ENCODE measurements around the gene CD1B. TPM values are rescaled to one million over a fixed set of nuclear protein-coding genes. Genes with fewer than 3 reads are reported as not detected.
"Not testable (repeated sequence)": the region's sequence is repeated elsewhere in the genome, so short reads cannot be mapped to it uniquely, and the experiment has no call there.

CD1B gene
- total and polyA plus RNA-seq, 3 experiments from 2014 or later, result not detected

- Histone ChIP-seq H3K4me1 (ENCODE audit: insufficient read depth, low read length) (no peaks in the 10 kb centered on the region), H3K9me3 (ENCODE audit: low read length) (no peaks in the 10 kb centered on the region), H3K27ac (ENCODE audit: low read depth, low read length) (no peak overlapping the region), H3K36me3 (ENCODE audit: insufficient read depth, low read length) (no peaks in the 10 kb centered on the region), H3K27me3 (ENCODE audit: insufficient read depth, low read length, poor library complexity, severe bottlenecking) (no peaks in the 10 kb centered on the region), H3K4me3 (ENCODE audit: low read length) (no peak overlapping the region)
- H3K4me3 Mint-ChIP-seq, result no peak overlapping the region
- no peaks in the 10 kb centered on the region for H3K4me1 Mint-ChIP-seq
- DNase-seq, result no peak
- H3K36me3 Mint-ChIP-seq, result no peaks in the 10 kb centered on the region
- peaks cover 17 to 48% of the 10 kb centered on the region in 2 donors for H3K27me3 Mint-ChIP-seq
- ChIA-PET CTCF (no interaction called here), POLR2A (no interaction called here)
- no peaks in the 10 kb centered on the region for H3K9me3 Mint-ChIP-seq
- H3K27ac Mint-ChIP-seq, result no peak overlapping the region
Measured at GRCh38 chr1:158356616-158357015, 25.3 kb upstream of the CD1B start.

GRCh38 chr1:158355773-158356285 is 24.5 kb upstream of the CD1B start:
- H3K27ac ChIP-seq (ENCODE audit: low read depth, low read length), result no peak overlapping the region
- H3K4me1 Mint-ChIP-seq, result no peaks in the 10 kb centered on the region
- no peaks in the 10 kb centered on the region for H3K36me3 Mint-ChIP-seq
- no peaks in the 10 kb centered on the region for H3K4me1 ChIP-seq (ENCODE audit: insufficient read depth, low read length)
- no peaks in the 10 kb centered on the region for H3K9me3 Mint-ChIP-seq
- H3K36me3 ChIP-seq (ENCODE audit: insufficient read depth, low read length), result no peaks in the 10 kb centered on the region
- peaks cover 17 to 48% of the 10 kb centered on the region in 2 donors for H3K27me3 Mint-ChIP-seq
- no peak overlapping the region for H3K4me3 Mint-ChIP-seq
- H3K27ac Mint-ChIP-seq, result no peak overlapping the region
- no peaks in the 10 kb centered on the region for H3K27me3 ChIP-seq (ENCODE audit: insufficient read depth, low read length, poor library complexity, severe bottlenecking)
- ChIA-PET POLR2A (no interaction called here), CTCF (no interaction called here)
- H3K4me3 ChIP-seq (ENCODE audit: low read length), result no peak overlapping the region
- DNase-seq, result no peak
- H3K9me3 ChIP-seq (ENCODE audit: low read length), result no peaks in the 10 kb centered on the region

GRCh38 chr1:158354255-158354654 is 22.9 kb upstream of the CD1B start:
- Histone ChIP-seq H3K27me3 (ENCODE audit: insufficient read depth, low read length, poor library complexity, severe bottlenecking) (no peaks in the 10 kb centered on the region), H3K4me1 (ENCODE audit: insufficient read depth, low read length) (no peaks in the 10 kb centered on the region), H3K36me3 (ENCODE audit: insufficient read depth, low read length) (no peaks in the 10 kb centered on the region), H3K4me3 (ENCODE audit: low read length) (no peak overlapping the region), H3K9me3 (ENCODE audit: low read length) (no peaks in the 10 kb centered on the region), H3K27ac (ENCODE audit: low read depth, low read length) (no peak overlapping the region)
- peaks cover 17 to 48% of the 10 kb centered on the region in 2 donors for H3K27me3 Mint-ChIP-seq
- no peak overlapping the region for H3K4me3 Mint-ChIP-seq
- POLR2A ChIA-PET, result no interaction called here
- H3K9me3 Mint-ChIP-seq, result no peaks in the 10 kb centered on the region
- H3K36me3 Mint-ChIP-seq, result no peaks in the 10 kb centered on the region
- DNase-seq, result no peak
- CTCF ChIA-PET, result no interaction called here
- H3K4me1 Mint-ChIP-seq, result no peaks in the 10 kb centered on the region
- H3K27ac Mint-ChIP-seq, result no peak overlapping the region

GRCh38 chr1:158353303-158354075 is 22.2 kb upstream of the CD1B start, which contains the start of gene CD1E:
Gene CD1E, plus strand, starts transcription at chr1:158353894. Its CDS starts 95 bp downstream, at chr1:158353989.
- peak within 1 kb of the TSS in 1 of 7 donors; percentile 14 for H3K4me3 Mint-ChIP-seq
- POLR2A ChIA-PET, result no interaction called here
- no peaks in the 10 kb centered on the region for H3K9me3 Mint-ChIP-seq

GRCh38 chr1:158348946-158349345 is 17.6 kb upstream of the CD1B start:
- H3K4me3 Mint-ChIP-seq; POLR2A ChIA-PET; H3K27me3 ChIP-seq (ENCODE audit: insufficient read depth, low read length, poor library complexity, severe bottlenecking); H3K4me1 Mint-ChIP-seq; H3K4me1 ChIP-seq (ENCODE audit: insufficient read depth, low read length); H3K9me3 Mint-ChIP-seq; H3K36me3 ChIP-seq (ENCODE audit: insufficient read depth, low read length); DNase-seq; H3K9me3 ChIP-seq (ENCODE audit: low read length); H3K27ac ChIP-seq (ENCODE audit: low read depth, low read length); H3K36me3 Mint-ChIP-seq; CTCF ChIA-PET; H3K4me3 ChIP-seq (ENCODE audit: low read length); H3K27ac Mint-ChIP-seq: not testable (repeated sequence)
- H3K27me3 Mint-ChIP-seq, result peaks cover 10 to 28% of the 10 kb centered on the region in 2 donors

More at GRCh38 chr1:158353303-158354075, 22.2 kb upstream of the CD1B start, which contains the start of gene CD1E:
- Histone ChIP-seq H3K4me1 (ENCODE audit: insufficient read depth, low read length) (no peaks in the 10 kb centered on the region), H3K27me3 (ENCODE audit: insufficient read depth, low read length, poor library complexity, severe bottlenecking) (no peaks in the 10 kb centered on the region), H3K36me3 (ENCODE audit: insufficient read depth, low read length) (no peaks in the 10 kb centered on the region), H3K9me3 (ENCODE audit: low read length) (no peaks in the 10 kb centered on the region), H3K4me3 (ENCODE audit: low read length) (no peak within 1 kb of the TSS), H3K27ac (ENCODE audit: low read depth, low read length) (no peak within 1 kb of the TSS)
- H3K36me3 Mint-ChIP-seq, result no peaks in the 10 kb centered on the region
- H3K27ac Mint-ChIP-seq, result peak within 1 kb of the TSS in 1 of 8 donors; percentile 48
- no peaks in the 10 kb centered on the region for H3K4me1 Mint-ChIP-seq
- DNase-seq, result no peak
- CTCF ChIA-PET, result no interaction called here
- H3K27me3 Mint-ChIP-seq, result peaks cover 17 to 48% of the 10 kb centered on the region in 2 donors

GRCh38 chr1:158336413-158336812 is 5.1 kb upstream of the CD1B start:
- not testable (repeated sequence) for H3K4me1 ChIP-seq (ENCODE audit: insufficient read depth, low read length)
- CTCF ChIA-PET, result interaction anchor here (0.8 kb wide), 1 partner anchor 11 kb away, joined by 3 read pairs; no protein-coding TSS in a partner anchor

GRCh38 chr1:158335213-158335532 is 3.8 kb upstream of the CD1B start:
- POLR2A ChIA-PET, result no interaction called here
- Mint-ChIP-seq H3K4me1 (peaks cover 9 to 20% (median 12%) of the 10 kb centered on the region in 3 donors), H3K4me3 (no peak overlapping the region), H3K27me3 (peaks cover 12 to 27% of the 10 kb centered on the region in 2 donors), H3K27ac (no peak overlapping the region), H3K9me3 (peaks cover 0 to 7% (median under 1%) of the 10 kb centered on the region in 5 donors), H3K36me3 (peaks cover 0 to under 1% (median 0%) of the 10 kb centered on the region in 3 donors)
- Histone ChIP-seq H3K27ac (ENCODE audit: low read depth, low read length) (no peak overlapping the region), H3K27me3 (ENCODE audit: insufficient read depth, low read length, poor library complexity, severe bottlenecking) (no peaks in the 10 kb centered on the region), H3K9me3 (ENCODE audit: low read length) (no peaks in the 10 kb centered on the region), H3K4me1 (ENCODE audit: insufficient read depth, low read length) (no peaks in the 10 kb centered on the region), H3K36me3 (ENCODE audit: insufficient read depth, low read length) (no peaks in the 10 kb centered on the region), H3K4me3 (ENCODE audit: low read length) (no peak overlapping the region)
- no peak for DNase-seq
- CTCF ChIA-PET, result no interaction called here

More at GRCh38 chr1:158336413-158336812, 5.1 kb upstream of the CD1B start:
- H3K27ac Mint-ChIP-seq; H3K4me3 Mint-ChIP-seq; H3K27me3 ChIP-seq (ENCODE audit: insufficient read depth, low read length, poor library complexity, severe bottlenecking); POLR2A ChIA-PET; H3K27ac ChIP-seq (ENCODE audit: low read depth, low read length); DNase-seq; H3K4me3 ChIP-seq (ENCODE audit: low read length); H3K36me3 Mint-ChIP-seq; H3K36me3 ChIP-seq (ENCODE audit: insufficient read depth, low read length); H3K9me3 ChIP-seq (ENCODE audit: low read length): not testable (repeated sequence)
- H3K27me3 Mint-ChIP-seq, result peaks cover 12 to 27% of the 10 kb centered on the region in 2 donors
- peaks cover 0 to 11% (median 7%) of the 10 kb centered on the region in 5 donors for H3K9me3 Mint-ChIP-seq
- H3K4me1 Mint-ChIP-seq, result peaks cover 9 to 20% (median 12%) of the 10 kb centered on the region in 3 donors

GRCh38 chr1:158334526-158335212 is 3.3 kb upstream of the CD1B start:
- POLR2A ChIA-PET, result no interaction called here
- peaks cover 9 to 20% (median 12%) of the 10 kb centered on the region in 3 donors for H3K4me1 Mint-ChIP-seq
- Histone ChIP-seq H3K27ac (ENCODE audit: low read depth, low read length) (no peak overlapping the region), H3K36me3 (ENCODE audit: insufficient read depth, low read length) (no peaks in the 10 kb centered on the region), H3K27me3 (ENCODE audit: insufficient read depth, low read length, poor library complexity, severe bottlenecking) (no peaks in the 10 kb centered on the region), H3K4me1 (ENCODE audit: insufficient read depth, low read length) (no peaks in the 10 kb centered on the region), H3K4me3 (ENCODE audit: low read length) (no peak overlapping the region), H3K9me3 (ENCODE audit: low read length) (no peaks in the 10 kb centered on the region)
- H3K36me3 Mint-ChIP-seq, result no peaks in the 10 kb centered on the region
- peaks cover 10 to 27% of the 10 kb centered on the region in 2 donors for H3K27me3 Mint-ChIP-seq
- peaks cover 0 to 7% (median 0%) of the 10 kb centered on the region in 5 donors for H3K9me3 Mint-ChIP-seq
- no peak for DNase-seq
- CTCF ChIA-PET, result no interaction called here
- no peak overlapping the region for H3K27ac Mint-ChIP-seq
- H3K4me3 Mint-ChIP-seq, result no peak overlapping the region
